Hepatocyte (in vitro differentiated cells): Measurements from ENCODE around the gene ATP8A1. TPM values are rescaled to one million over a fixed set of nuclear protein-coding genes. Genes with fewer than 3 reads are reported as not detected.
"Not testable (repeated sequence)": the region's sequence is repeated elsewhere in the genome, so short reads cannot be mapped to it uniquely, and the experiment has no call there.

Experiments used
- DNase-seq: peaks from one replicate; pipeline ENCODE4 v3.0.0-alpha.2; 2016; ENCODE audit warnings: low spot score
- H2AFZ ChIP-seq: fragments of 200-600 bp; sonication (generic); 2 replicates; pipeline ENCODE4 v1.6.0; 2016; ENCODE audit warnings: antibody characterized with exemption, mild to moderate bottlenecking
- H3K27ac ChIP-seq: fragments of 200-600 bp; sonication (generic); 2 replicates; pipeline ENCODE4 v1.5.1; 2016; ENCODE audit warnings: mild to moderate bottlenecking
- H3K27me3 ChIP-seq: fragments of 200-600 bp; sonication (generic); 2 replicates; pipeline ENCODE4 v1.6.1; 2016
- H3K36me3 ChIP-seq: fragments of 200-600 bp; sonication (generic); replicated peaks from 2 replicates; pipeline ENCODE4 v1.5.1; 2016; ENCODE audit warnings: low read depth; ENCODE audit not compliant: insufficient read depth
- H3K4me1 ChIP-seq: fragments of 200-600 bp; sonication (generic); 2 replicates; pipeline ENCODE4 v1.5.1; 2016; ENCODE audit warnings: mild to moderate bottlenecking, moderate library complexity; ENCODE audit not compliant: insufficient read depth
- H3K4me2 ChIP-seq: fragments of 200-600 bp; sonication (generic); 2 replicates; pipeline ENCODE4 v1.6.0; 2016
- H3K4me3 ChIP-seq: fragments of 200-600 bp; sonication (generic); 2 replicates; pipeline ENCODE4 v1.5.1; 2016; ENCODE audit warnings: mild to moderate bottlenecking
- H3K79me2 ChIP-seq: fragments of 200-600 bp; sonication (generic); 2 replicates; pipeline ENCODE4 v1.6.0; 2017; ENCODE audit warnings: mild to moderate bottlenecking
- H3K9me2 ChIP-seq: fragments of 200-600 bp; sonication (generic); replicated peaks from 2 replicates; pipeline ENCODE4 v1.6.0; 2017; ENCODE audit warnings: mild to moderate bottlenecking; ENCODE audit not compliant: insufficient read depth
- H3K9me3 ChIP-seq: fragments of 200-600 bp; sonication (generic); 2 replicates; pipeline ENCODE4 v1.5.1; 2016; ENCODE audit warnings: low read depth, mild to moderate bottlenecking
- H4K20me1 ChIP-seq: fragments of 200-600 bp; sonication (generic); 2 replicates; pipeline ENCODE4 v1.6.0; 2016; ENCODE audit warnings: mild to moderate bottlenecking; ENCODE audit not compliant: insufficient read depth, poor library complexity, severe bottlenecking
- CTCF ChIP-seq: fragments of 200-600 bp; sonication (generic); IDR thresholded peaks from 2 replicates; pipeline ENCODE4 v1.5.1; 2016; ENCODE audit warnings: antibody characterized with exemption, mild to moderate bottlenecking; ENCODE audit not compliant: poor library complexity
- EZH2 ChIP-seq: fragments of 200-600 bp; sonication (generic); IDR thresholded peaks from 2 replicates; pipeline ENCODE4 v1.6.1; 2016; ENCODE audit warnings: antibody characterized with exemption, mild to moderate bottlenecking, borderline replicate concordance
- EZH2phosphoT487 ChIP-seq: fragments of 200-600 bp; sonication (generic); IDR thresholded peaks from one replicate; pipeline ENCODE4 v1.6.1; 2018; ENCODE audit warnings: antibody characterized with exemption, mild to moderate bottlenecking, low read depth, moderate library complexity; ENCODE audit not compliant: unreplicated experiment, severe bottlenecking
- WGBS: methylation state at CpG from one replicate; pipeline ENCODE4 v1.1.6; 2016; ENCODE audit warnings: low lambda C conversion rate; ENCODE audit errors: missing lambda C conversion rate; 5-methylcytosine and 5-hydroxymethylcytosine counted together
- polyA plus RNA-seq: library from polyadenylated mRNA; unstranded; fragments of >200 nt; fragmentation: Nextera tagmentation; extraction: Ambion mirVana; gene quantifications from 2 replicates; pipeline ENCODE4 v1.2.1, GENCODE V29; 2016
- total RNA-seq: library from RNA; depleted of rRNA; stranded (reverse); fragments of >200 nt; gene quantifications from 2 replicates; pipeline ENCODE4 v1.2.3, GENCODE V29; 2014

ATP8A1 gene
- total and polyA plus RNA-seq, 2 experiments from 2014 or later, result 3.3 to 42.1 TPM

GRCh38 chr4:42377497-42377896 is 279.4 kb downstream of the ATP8A1 start:
- Histone ChIP-seq H4K20me1 (no peaks in the 10 kb centered on the region), H3K9me3 (no peaks in the 10 kb centered on the region), H3K79me2 (no peaks in the 10 kb centered on the region), H3K4me3 (no peak overlapping the region), H3K27ac (no peak overlapping the region), H2AFZ (no peak overlapping the region), H3K4me1 (no peaks in the 10 kb centered on the region), H3K4me2 (no peak overlapping the region), H3K27me3 (no peaks in the 10 kb centered on the region), H3K9me2 (no peaks in the 10 kb centered on the region), H3K36me3 (no peaks in the 10 kb centered on the region)
- no peak for DNase-seq
- TF ChIP-seq CTCF, result no peak
- TF ChIP-seq EZH2, result no peak
- TF ChIP-seq EZH2phosphoT487, result no peak
- WGBS, result 88% methylated on average over 4 of the region's 4 CpGs

- H3K27ac ChIP-seq, H3K4me2 ChIP-seq, DNase-seq, H3K79me2 ChIP-seq, H3K36me3 ChIP-seq, H2AFZ ChIP-seq, H3K27me3 ChIP-seq, H4K20me1 ChIP-seq, H3K9me2 ChIP-seq, H3K4me3 ChIP-seq, H3K4me1 ChIP-seq, H3K9me3 ChIP-seq: not testable (repeated sequence)
- 100% methylated on average over 6 of the region's 6 CpGs for WGBS
Measured at GRCh38 chr4:42372303-42372702, 284.6 kb downstream of the ATP8A1 start.

- Histone ChIP-seq H3K36me3 (no peaks in the 10 kb centered on the region), H3K4me2 (no peak overlapping the region), H3K79me2 (no peaks in the 10 kb centered on the region), H3K4me3 (no peak overlapping the region), H2AFZ (no peak overlapping the region), H3K27me3 (no peaks in the 10 kb centered on the region), H3K27ac (no peak overlapping the region), H3K9me2 (no peaks in the 10 kb centered on the region), H3K4me1 (no peaks in the 10 kb centered on the region), H4K20me1 (no peaks in the 10 kb centered on the region), H3K9me3 (no peaks in the 10 kb centered on the region)
- DNase-seq, result peak; percentile 57
- 57% methylated on average over 2 of the region's 2 CpGs for WGBS
- TF ChIP-seq CTCF (peak; percentile 71), EZH2phosphoT487 (no peak)
Measured at GRCh38 chr4:42371305-42372252, 285.3 kb downstream of the ATP8A1 start.

- Histone ChIP-seq H3K4me2 (no peak overlapping the region), H4K20me1 (no peaks in the 10 kb centered on the region), H3K79me2 (no peaks in the 10 kb centered on the region), H3K27ac (no peak overlapping the region), H3K36me3 (no peaks in the 10 kb centered on the region), H3K9me3 (no peaks in the 10 kb centered on the region), H3K4me1 (no peaks in the 10 kb centered on the region), H3K9me2 (no peaks in the 10 kb centered on the region), H2AFZ (no peak overlapping the region), H3K4me3 (no peak overlapping the region), H3K27me3 (no peaks in the 10 kb centered on the region)
- DNase-seq, result no peak
- TF ChIP-seq CTCF (no peak), EZH2 (no peak), EZH2phosphoT487 (no peak)
- 96% methylated on average over 26 of the region's 27 CpGs for WGBS
Measured at GRCh38 chr4:42369489-42369888, 287.4 kb downstream of the ATP8A1 start.
